HEK293 (cell line): ENCODE measurements around the gene TDRD3.

Experiments
- GLI2 ChIP-seq: fragments of 450-650 bp; formaldehyde crosslinking; IDR thresholded peaks from 2 replicates; pipeline ENCODE4; 2017; ENCODE audit warnings: missing biosample characterization, missing genetic modification characterization, low read depth, borderline replicate concordance
- HOXA7 ChIP-seq: sonication (generic); formaldehyde crosslinking; IDR thresholded peaks from 2 replicates; pipeline ENCODE4 v1.8.1; 2022; ENCODE audit warnings: missing genetic modification reagents, borderline replicate concordance
- HOXC10 ChIP-seq: sonication (generic); formaldehyde crosslinking; IDR thresholded peaks from 2 replicates; pipeline ENCODE4 v1.8.1; 2023; ENCODE audit warnings: mild to moderate bottlenecking, missing genetic modification reagents
- IKZF3 ChIP-seq: fragments of 450-650 bp; IDR thresholded peaks from 2 replicates; pipeline ENCODE4 v1.5.0; 2018; ENCODE audit warnings: missing biosample characterization, mild to moderate bottlenecking, missing genetic modification characterization, moderate library complexity
- TCF7L2 ChIP-seq: IDR thresholded peaks from 2 replicates; pipeline ENCODE4 v1.6.1; 2011; ENCODE audit warnings: low read depth, mild to moderate bottlenecking, inconsistent platforms, low read length, moderate library complexity, borderline replicate concordance
- ZBTB26 ChIP-seq: fragments of 450-650 bp; formaldehyde crosslinking; optimal IDR thresholded peaks from 2 replicates; pipeline ENCODE3; 2016; ENCODE audit warnings: missing biosample characterization, mild to moderate bottlenecking, missing genetic modification characterization
- ZBTB44 ChIP-seq: fragments of 450-650 bp; IDR thresholded peaks from 2 replicates; pipeline ENCODE4 v1.5.1; 2018; ENCODE audit warnings: missing biosample characterization, mild to moderate bottlenecking, missing genetic modification characterization
- ZEB2 ChIP-seq: fragments of 450-650 bp; formaldehyde crosslinking; IDR thresholded peaks from 2 replicates; pipeline ENCODE4 v1.5.1; 2016; ENCODE audit warnings: missing biosample characterization, missing genetic modification characterization
- ZNF146 ChIP-seq: fragments of 450-650 bp; formaldehyde crosslinking; IDR thresholded peaks from 2 replicates; pipeline ENCODE4 v1.5.1; 2016; ENCODE audit warnings: missing biosample characterization, missing genetic modification characterization
- ZNF174 ChIP-seq: fragments of 450-650 bp; formaldehyde crosslinking; IDR thresholded peaks from 2 replicates; pipeline ENCODE4 v1.5.0; 2017; ENCODE audit warnings: missing biosample characterization, mild to moderate bottlenecking, missing genetic modification characterization
- ZNF19 ChIP-seq: fragments of 450-650 bp; formaldehyde crosslinking; IDR thresholded peaks from 2 replicates; pipeline ENCODE4; 2016; ENCODE audit warnings: missing biosample characterization, missing genetic modification characterization, low read depth
- ZNF366 ChIP-seq: fragments of 450-650 bp; formaldehyde crosslinking; conservative IDR thresholded peaks from 2 replicates; pipeline ENCODE4 v1.5.1; 2016; ENCODE audit warnings: missing biosample characterization, missing genetic modification characterization
- ZNF677 ChIP-seq: fragments of 450-650 bp; IDR thresholded peaks from 2 replicates; pipeline ENCODE4 v1.5.0; 2018; ENCODE audit warnings: missing biosample characterization, mild to moderate bottlenecking, missing genetic modification characterization, moderate library complexity
- TF ChIP-seq, protein P1 (sequence below): fragments of 450-650 bp; formaldehyde crosslinking; IDR thresholded peaks from 2 replicates; pipeline ENCODE4 v1.5.1; 2016; ENCODE audit warnings: missing biosample characterization, missing genetic modification characterization

DNA sequence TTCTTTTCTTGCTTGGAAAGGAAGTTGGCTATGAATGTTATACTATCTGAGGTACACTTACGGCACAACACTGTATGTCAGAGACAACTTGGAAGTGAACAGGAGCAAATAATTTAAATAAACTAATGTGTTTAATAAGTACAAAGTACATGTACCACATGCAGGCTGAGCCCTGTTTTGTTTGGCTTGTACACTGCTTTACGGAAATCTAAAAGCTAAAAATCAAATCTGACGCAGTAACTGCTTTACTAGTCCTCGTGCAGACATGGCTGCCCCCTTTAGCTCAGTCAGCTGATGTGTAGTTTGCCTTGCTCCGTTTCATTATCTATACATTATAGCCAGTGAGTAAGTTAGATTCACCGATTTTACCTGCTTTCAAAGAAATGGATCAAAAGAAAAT is 36.5 kb downstream of the TDRD3 start:
- TF ChIP-seq ZNF146 (no peak), ZBTB44 (no peak), IKZF3 (tag by site-specific recombination) (no peak), HOXA7 (CRISPR knock-in tag) (no peak), ZEB2 (tag by site-specific recombination) (no peak), ZNF174 (tag by site-specific recombination) (no peak), TCF7L2 (no peak), ZBTB26 (tag by site-specific recombination) (no peak), ZNF366 (tag by site-specific recombination) (no peak), ZNF677 (no peak), HOXC10 (CRISPR knock-in tag) (no peak), GLI2 (no peak), ZNF19 (tag by site-specific recombination) (no peak)
- TF ChIP-seq, protein P1, sequence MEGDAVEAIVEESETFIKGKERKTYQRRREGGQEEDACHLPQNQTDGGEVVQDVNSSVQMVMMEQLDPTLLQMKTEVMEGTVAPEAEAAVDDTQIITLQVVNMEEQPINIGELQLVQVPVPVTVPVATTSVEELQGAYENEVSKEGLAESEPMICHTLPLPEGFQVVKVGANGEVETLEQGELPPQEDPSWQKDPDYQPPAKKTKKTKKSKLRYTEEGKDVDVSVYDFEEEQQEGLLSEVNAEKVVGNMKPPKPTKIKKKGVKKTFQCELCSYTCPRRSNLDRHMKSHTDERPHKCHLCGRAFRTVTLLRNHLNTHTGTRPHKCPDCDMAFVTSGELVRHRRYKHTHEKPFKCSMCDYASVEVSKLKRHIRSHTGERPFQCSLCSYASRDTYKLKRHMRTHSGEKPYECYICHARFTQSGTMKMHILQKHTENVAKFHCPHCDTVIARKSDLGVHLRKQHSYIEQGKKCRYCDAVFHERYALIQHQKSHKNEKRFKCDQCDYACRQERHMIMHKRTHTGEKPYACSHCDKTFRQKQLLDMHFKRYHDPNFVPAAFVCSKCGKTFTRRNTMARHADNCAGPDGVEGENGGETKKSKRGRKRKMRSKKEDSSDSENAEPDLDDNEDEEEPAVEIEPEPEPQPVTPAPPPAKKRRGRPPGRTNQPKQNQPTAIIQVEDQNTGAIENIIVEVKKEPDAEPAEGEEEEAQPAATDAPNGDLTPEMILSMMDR (tag by site-specific recombination), result no peak
